Astrocyte (in vitro differentiated cells and primary cell): Measurements from ENCODE around the gene CD81.

Source experiments
- EZH2 ChIP-seq: IDR thresholded peaks from 2 replicates; pipeline ENCODE4 v1.6.1; 2012; ENCODE audit warnings: mild to moderate bottlenecking, low read length, inconsistent platforms; ENCODE audit not compliant: insufficient read depth
- TF ChIP-seq, protein P1 (sequence below): IDR thresholded peaks from 2 replicates; pipeline ENCODE4 v1.5.1; 2011; ENCODE audit warnings: low read depth, mild to moderate bottlenecking, inconsistent platforms, low read length, moderate library complexity; ENCODE audit not compliant: insufficient read depth

DNA sequence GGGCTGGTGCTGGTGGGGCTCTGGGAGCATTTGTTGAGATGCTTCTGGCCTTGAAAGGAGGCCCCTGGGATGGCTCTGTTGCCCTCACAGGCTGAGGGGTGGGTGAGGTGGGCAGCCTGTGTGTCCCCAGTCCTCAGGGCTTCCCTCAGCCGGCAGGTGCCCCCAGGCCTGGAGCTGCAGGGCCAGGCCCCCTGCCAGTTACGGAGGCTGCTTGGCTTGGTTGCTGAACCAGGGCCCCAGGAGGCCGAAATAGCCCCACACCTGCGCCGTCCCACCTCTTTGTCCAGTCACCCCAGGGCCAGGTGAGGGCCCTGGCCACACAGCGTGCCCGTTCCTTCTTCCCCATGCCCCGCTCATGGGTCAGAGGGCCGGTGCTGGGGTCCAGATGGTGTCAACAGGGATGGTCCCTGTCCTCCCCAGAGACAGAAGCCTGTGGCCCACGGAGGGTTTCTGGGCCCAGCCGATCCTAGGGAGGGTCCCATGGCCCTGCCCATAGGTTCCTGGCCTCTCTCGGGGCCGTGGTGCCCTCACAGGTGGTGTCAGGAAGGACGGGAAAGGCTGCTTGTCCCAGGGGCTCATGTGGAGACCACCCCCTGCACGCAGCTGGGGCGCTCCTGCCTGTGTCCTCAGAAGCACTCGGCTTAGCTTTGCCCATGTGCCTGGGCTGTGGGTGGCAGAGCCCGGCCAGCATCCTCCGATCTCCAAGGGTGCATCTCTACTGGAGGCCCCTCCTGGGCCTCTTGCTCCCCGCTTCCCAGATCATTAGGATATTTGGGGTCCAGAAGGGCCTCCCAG, 14.3 kb downstream of the CD81 start:
- TF ChIP-seq EZH2 = no peak
- TF ChIP-seq, protein P1, sequence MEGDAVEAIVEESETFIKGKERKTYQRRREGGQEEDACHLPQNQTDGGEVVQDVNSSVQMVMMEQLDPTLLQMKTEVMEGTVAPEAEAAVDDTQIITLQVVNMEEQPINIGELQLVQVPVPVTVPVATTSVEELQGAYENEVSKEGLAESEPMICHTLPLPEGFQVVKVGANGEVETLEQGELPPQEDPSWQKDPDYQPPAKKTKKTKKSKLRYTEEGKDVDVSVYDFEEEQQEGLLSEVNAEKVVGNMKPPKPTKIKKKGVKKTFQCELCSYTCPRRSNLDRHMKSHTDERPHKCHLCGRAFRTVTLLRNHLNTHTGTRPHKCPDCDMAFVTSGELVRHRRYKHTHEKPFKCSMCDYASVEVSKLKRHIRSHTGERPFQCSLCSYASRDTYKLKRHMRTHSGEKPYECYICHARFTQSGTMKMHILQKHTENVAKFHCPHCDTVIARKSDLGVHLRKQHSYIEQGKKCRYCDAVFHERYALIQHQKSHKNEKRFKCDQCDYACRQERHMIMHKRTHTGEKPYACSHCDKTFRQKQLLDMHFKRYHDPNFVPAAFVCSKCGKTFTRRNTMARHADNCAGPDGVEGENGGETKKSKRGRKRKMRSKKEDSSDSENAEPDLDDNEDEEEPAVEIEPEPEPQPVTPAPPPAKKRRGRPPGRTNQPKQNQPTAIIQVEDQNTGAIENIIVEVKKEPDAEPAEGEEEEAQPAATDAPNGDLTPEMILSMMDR = no peak
